ENCODE results near the gene H6PD. TPM values are rescaled to one million over a fixed set of nuclear protein-coding genes. Genes with fewer than 3 reads are reported as not detected.

Gene H6PD
- total and polyA plus RNA-seq, 8 donors, result 33.0 to 63.0 (median 52.4) TPM

GRCh38 chr1:9225411-9225785 lies 9.2 kb upstream of the H6PD start:
- Histone ChIP-seq H3K27ac (no peak overlapping the region), H3K27me3 (no peaks in the 10 kb centered on the region), H3K9me3 (no peaks in the 10 kb centered on the region), H3K4me3 (no peak overlapping the region), H3K36me3 (no peaks in the 10 kb centered on the region), H3K4me1 (peaks cover 0 to 13% of the 10 kb centered on the region in 2 donors)
- ATAC-seq (no peak), DNase-seq (no peak)
- no peak for TF ChIP-seq CTCF (IDR thresholded peaks at IDR 0.05)
- intact Hi-C loops (cut with DNase I), result no loop called here

GRCh38 chr1:9228609-9229008 lies 6.0 kb upstream of the H6PD start:
- Histone ChIP-seq H3K36me3 (no peaks in the 10 kb centered on the region), H3K9me3 (no peaks in the 10 kb centered on the region), H3K4me1 (peaks cover 0 to 41% of the 10 kb centered on the region in 2 donors), H3K4me3 (no peak overlapping the region), H3K27ac (peak overlapping the region in 1 of 2 donors; percentile 45), H3K27me3 (no peaks in the 10 kb centered on the region)
- intact Hi-C loops (cut with DNase I), result no loop called here
- no peak for TF ChIP-seq CTCF (IDR thresholded peaks at IDR 0.05)
- DNase-seq (no peak), ATAC-seq (no peak)

- Histone ChIP-seq H3K9me3 (no peaks in the 10 kb centered on the region), H3K27me3 (no peaks in the 10 kb centered on the region), H3K4me1 (peaks cover 0 to 48% of the 10 kb centered on the region in 2 donors), H3K36me3 (no peaks in the 10 kb centered on the region), H3K27ac (no peak overlapping the region), H3K4me3 (no peak overlapping the region)
- DNase-seq (no peak), ATAC-seq (no peak)
- intact Hi-C loops (cut with DNase I), result no loop called here
- TF ChIP-seq CTCF (IDR thresholded peaks at IDR 0.05), result no peak
These were observed 5.0 kb upstream of the H6PD start for GRCh38 chr1:9229549-9229948.

GRCh38 chr1:9230869-9231533 lies 3.6 kb upstream of the H6PD start:
- no peak overlapping the region for H3K4me3 ChIP-seq
- no peak for DNase-seq

More at GRCh38 chr1:9230869-9231533, 3.6 kb upstream of the H6PD start:
- Histone ChIP-seq H3K9me3 (no peaks in the 10 kb centered on the region), H3K27ac (no peak overlapping the region), H3K36me3 (no peaks in the 10 kb centered on the region), H3K4me1 (peaks cover 0 to 56% of the 10 kb centered on the region in 2 donors), H3K27me3 (no peaks in the 10 kb centered on the region)
- intact Hi-C loops (cut with DNase I), result no loop called here
- ATAC-seq, result no peak
- no peak for TF ChIP-seq CTCF (IDR thresholded peaks at IDR 0.05)

Data from left lung (tissue), 10 donors.